DMS79 treated with DMSO at 0.1 percent for 48 hours (cell line): ENCODE data around the gene CLEC18A.
"Not testable (repeated sequence)": the region's sequence is repeated elsewhere in the genome, so short reads cannot be mapped to it uniquely, and the experiment has no call there.

Source experiments
- DNase-seq: peaks from one replicate; lab custom pipeline; 2025; lab: John Stamatoyannopoulos, UW

Gene CLEC18A

GRCh38 chr16:69951017-69951671 is at the start of gene CLEC18A:
CLEC18A (plus strand) TSS chr16:69951334; CDS start chr16:69951367, 33 bp downstream.
- not testable (repeated sequence) for DNase-seq

GRCh38 chr16:69903865-69904415 is 47.2 kb upstream of the CLEC18A start:
- no peak for DNase-seq

DNA sequence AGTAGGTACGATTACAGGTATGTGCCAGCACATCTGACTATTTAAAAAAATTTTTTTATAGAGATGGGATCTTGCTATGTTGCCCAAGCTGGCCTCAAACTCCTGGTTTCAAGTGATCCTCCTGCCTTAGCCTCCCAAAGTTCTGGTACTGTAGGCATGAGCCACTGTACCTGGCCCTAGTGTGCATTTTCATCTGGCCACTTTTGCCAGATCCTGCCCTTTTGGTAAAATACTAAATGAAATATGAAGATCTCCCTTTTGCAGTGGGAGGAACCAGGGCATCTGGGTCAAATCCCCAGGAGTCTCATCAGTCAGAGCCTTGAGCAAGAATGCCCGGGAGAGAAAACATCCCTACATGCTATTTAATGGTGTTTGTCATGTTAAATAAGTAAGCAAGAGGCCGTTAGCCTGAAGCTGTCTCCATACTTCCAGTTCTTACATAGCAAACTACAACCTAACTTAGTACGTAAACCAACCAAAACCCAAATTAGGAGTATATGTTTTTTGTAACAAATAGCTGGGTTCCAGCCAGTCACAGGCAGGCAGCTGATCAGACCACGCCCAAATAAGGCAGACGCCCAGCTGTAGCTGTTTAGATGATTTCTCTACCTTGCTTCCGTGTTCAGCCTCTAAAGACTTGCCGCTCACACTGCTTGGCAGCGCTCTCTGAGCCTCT is 46.5 kb upstream of the CLEC18A start:
- DNase-seq: no peak

GRCh38 chr16:69905171-69905555 is 46.0 kb upstream of the CLEC18A start:
- no peak for DNase-seq

DNA sequence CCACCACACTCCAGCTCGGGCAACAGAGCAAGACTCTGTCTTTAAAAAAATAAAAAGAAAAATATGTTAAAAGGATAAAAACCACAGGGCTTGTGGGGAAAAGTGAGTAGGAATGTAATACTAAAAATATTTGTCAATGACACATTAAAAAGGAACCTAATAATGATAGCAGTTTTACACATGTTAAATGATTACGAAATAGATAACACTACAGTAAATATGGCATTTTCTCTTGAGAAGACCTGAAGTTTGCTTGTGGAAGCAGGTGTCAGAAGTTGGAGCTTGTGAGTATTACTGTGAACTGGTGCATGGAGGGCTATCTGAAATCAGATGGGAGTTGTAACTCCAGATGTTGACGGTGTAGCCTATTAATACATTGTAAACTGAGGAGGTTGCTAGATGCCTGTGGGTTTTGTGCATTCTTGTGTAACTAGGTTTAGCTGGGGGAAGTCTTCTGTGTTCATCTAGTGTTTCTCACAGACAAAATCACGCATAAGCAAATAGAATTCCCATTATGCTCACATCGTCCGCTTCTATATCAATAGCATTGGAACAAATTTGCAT is 44.2 kb upstream of the CLEC18A start:
- DNase-seq: no peak

- no peak for DNase-seq
Measured at GRCh38 chr16:69909043-69909442, 42.1 kb upstream of the CLEC18A start.

GRCh38 chr16:69909760-69910159 is 41.4 kb upstream of the CLEC18A start:
- no peak for DNase-seq

DNA sequence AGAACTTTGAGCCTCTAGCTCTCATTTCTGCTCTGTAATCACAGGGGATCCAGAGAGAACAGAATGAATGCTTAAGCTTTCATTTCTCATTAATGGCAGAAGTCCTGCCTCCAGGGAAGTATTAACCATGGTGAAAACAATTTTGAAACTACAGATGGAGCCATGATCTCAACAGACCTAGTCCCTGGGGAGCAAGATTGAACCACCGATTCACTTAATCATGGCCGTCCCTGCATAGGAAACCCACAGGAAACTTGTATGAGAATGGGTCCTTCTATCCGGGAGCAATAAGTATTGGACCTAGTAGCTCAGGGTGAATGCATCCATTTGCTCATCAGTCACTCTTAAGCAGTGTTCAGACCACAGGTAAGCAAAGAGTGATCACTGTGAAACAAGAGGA is 40.2 kb upstream of the CLEC18A start:
- DNase-seq: no peak

DNA sequence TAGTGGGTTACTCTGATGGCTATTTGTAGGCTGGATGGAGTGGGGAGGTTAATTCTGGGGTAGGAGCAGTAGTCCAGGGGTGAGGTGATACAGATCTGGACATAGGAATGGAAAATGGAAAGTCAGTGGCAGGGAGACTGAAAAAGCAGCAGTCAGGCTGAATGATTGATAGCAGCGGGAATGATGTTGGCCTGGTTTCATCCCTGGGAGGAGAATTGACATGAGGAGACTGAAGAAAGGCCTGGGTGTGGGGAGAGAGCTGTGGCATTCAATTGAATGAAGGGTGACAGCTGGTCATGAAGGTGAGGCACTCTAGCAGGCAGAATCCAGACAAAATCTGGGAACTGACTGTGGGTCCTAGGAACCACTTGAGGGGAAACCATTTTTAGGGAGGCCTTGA is 34.7 kb upstream of the CLEC18A start:
- no peak for DNase-seq

DNA sequence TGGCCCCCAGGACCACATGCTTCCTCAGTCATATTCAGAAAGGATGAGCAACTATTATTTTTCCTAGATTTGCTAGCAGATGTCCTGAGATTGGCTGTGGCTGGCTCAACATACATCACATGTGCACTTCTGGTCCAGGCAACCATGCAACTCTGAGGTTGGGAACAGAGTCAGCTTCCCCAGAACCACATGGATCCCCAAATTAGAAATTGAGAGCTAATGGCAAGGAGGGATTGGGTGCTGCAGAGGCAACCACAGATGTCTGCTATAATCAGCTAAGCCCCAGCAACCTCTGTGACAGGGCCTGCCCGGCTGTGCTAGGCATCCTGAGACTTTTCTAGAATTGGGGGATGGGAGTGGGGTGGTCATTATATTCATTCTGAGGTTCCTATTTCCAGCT is 33.8 kb upstream of the CLEC18A start:
- no peak for DNase-seq

GRCh38 chr16:69917739-69918138 is 33.4 kb upstream of the CLEC18A start:
- no peak for DNase-seq

DNA sequence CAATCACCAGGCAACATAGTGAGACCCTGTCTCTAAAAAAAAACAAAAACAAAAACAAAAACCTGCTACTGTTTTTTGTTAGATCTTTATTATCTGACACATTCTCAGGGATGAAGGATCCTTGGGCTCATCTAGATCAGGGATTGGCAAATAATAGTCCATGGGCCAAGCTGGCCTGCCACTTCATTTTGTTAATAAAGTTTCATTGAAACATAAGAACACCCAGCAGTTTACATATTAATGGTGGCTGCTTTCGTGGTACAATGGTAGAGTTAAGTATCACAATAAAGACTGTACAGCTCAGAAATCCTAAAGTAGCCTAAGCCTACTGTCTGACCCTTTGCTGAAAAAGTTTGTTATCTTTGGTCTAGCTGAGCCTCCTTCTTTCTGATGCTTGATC is 32.9 kb upstream of the CLEC18A start:
- no peak for DNase-seq

DNA sequence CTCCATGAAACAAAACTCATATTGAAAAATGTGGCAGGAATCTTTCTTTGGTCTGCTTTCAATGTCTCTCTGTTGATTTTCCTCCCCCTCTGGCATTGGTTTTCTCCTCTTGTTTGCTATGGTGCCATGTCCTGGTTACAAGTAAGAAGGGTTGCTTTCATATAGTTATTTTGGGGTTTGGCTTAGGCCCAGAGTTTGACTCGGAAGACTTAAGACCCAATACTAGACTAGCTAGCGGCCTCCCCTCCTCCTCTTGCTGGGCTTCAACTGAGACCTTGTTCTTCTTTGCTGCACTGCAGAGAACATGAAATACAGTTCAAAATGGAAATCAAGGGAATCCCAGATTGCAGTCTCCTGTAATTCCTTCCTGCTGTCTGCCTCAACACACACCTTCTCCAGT is 30.0 kb upstream of the CLEC18A start:
- no peak for DNase-seq

GRCh38 chr16:69922200-69922599 is 28.9 kb upstream of the CLEC18A start:
- no peak for DNase-seq

- no peak for DNase-seq
Measured at GRCh38 chr16:69924041-69924775, 26.9 kb upstream of the CLEC18A start.

- DNase-seq: no peak
Measured at GRCh38 chr16:69924777-69925191, 26.4 kb upstream of the CLEC18A start.

- no peak for DNase-seq
Measured at GRCh38 chr16:69925311-69925710, 25.8 kb upstream of the CLEC18A start.

DNA sequence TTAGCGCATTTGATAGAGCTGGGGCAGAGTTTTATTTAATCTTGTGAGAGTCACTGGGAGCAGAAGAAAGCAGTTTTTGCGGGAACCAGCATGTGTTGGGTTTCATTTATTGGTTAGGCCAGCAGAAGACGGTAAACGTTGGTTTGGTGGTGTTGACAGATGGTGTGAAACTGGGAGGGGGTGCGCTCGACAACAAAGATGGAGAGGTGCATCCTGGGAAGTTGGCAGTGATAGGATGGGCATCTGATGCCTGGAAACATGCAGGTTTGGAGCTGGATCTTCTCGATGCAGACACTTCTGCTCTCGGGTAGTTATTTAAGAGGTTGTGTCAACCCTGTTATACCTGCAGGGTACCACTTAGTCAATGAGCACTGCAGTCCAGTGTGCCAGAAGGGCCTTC is 24.9 kb upstream of the CLEC18A start:
- DNase-seq: no peak

DNA sequence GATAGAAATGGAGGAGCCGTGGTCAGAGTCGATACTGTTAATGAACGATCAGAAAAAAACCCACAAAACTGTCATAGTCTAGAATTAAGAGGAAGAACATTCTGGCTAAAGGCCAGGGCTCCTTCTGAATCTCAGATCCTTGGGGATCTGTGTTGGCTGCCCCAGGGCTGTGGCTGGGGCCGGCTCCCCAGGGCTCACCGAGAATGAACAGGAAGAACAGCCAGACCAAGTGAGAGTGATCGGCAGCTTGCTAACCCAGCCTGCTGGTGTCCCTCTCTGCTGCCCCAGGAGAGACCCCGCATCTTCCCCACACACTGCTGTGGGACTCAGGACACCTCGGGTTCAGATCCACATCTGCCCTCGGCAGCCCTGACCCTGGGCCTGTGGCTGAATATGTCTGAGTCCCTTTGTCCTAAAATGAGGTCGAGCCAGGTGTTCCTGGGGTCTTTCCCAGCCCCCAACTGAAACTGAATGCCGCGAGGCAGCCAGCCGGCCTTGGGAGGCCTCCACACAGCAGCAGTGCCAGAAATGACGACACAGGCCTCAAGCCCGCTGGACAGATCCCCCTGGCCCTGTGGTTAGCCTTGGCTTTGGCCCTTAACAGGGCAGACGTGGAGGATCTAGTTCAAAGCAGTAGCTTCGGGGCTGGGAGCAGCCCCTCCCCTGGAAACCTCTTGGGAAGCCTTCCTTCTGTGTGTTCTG is 23.9 kb upstream of the CLEC18A start:
- no peak for DNase-seq

GRCh38 chr16:69928856-69929400 is 22.2 kb upstream of the CLEC18A start:
- no peak for DNase-seq

- DNase-seq: no peak
Measured at GRCh38 chr16:69929480-69929879, 21.7 kb upstream of the CLEC18A start.
